Mesendoderm (in vitro differentiated cells): ENCODE measurements around the gene KRT26.
A peak's percentile ranks its signal among the peaks of the same experiment; 100 is the strongest.

Experiments used
- DNase-seq: peaks from one replicate; pipeline ENCODE4 v3.0.0; 2013
- H2AK5ac ChIP-seq: 2 replicates; pipeline ENCODE4 v1.6.1; 2013; ENCODE audit warnings: low read length, inconsistent platforms
- H2BK120ac ChIP-seq: 2 replicates; pipeline ENCODE4 v1.6.1; 2013; ENCODE audit warnings: low read depth, mild to moderate bottlenecking, low read length, moderate library complexity, mixed read lengths
- H2BK15ac ChIP-seq: replicated peaks from 2 replicates; pipeline ENCODE4 v1.6.1; 2013; ENCODE audit warnings: low read depth, mild to moderate bottlenecking, moderate library complexity
- H2BK5ac ChIP-seq: 2 replicates; pipeline ENCODE4 v1.6.1; 2013; ENCODE audit warnings: low read length, inconsistent platforms
- H3K18ac ChIP-seq: 2 replicates; pipeline ENCODE4 v1.6.1; 2013; ENCODE audit warnings: mild to moderate bottlenecking, low read length, mixed read lengths
- H3K23ac ChIP-seq: one replicate; pipeline ENCODE4 v1.6.1; 2013; ENCODE audit warnings: low read length
- H3K27ac ChIP-seq: 2 replicates; pipeline ENCODE4 v1.5.1; 2013; ENCODE audit warnings: low read depth, mild to moderate bottlenecking, inconsistent platforms, low read length, moderate library complexity
- H3K27me3 ChIP-seq: 2 replicates; pipeline ENCODE4 v1.6.1; 2013; ENCODE audit warnings: low read length, control low read depth, mild to moderate bottlenecking, inconsistent platforms; ENCODE audit not compliant: insufficient read depth, poor library complexity
- H3K36me3 ChIP-seq: 2 replicates; pipeline ENCODE4 v1.6.1; 2013; ENCODE audit warnings: low read length, inconsistent platforms; ENCODE audit not compliant: control insufficient read depth, insufficient read depth
- H3K4ac ChIP-seq: one replicate; pipeline ENCODE4 v1.6.1; 2013; ENCODE audit warnings: low read depth, mild to moderate bottlenecking, low read length, moderate library complexity
- H3K4me1 ChIP-seq: 2 replicates; pipeline ENCODE4 v1.6.1; 2013; ENCODE audit warnings: low read depth, low read length, inconsistent platforms; ENCODE audit not compliant: control insufficient read depth
- H3K4me2 ChIP-seq: 2 replicates; pipeline ENCODE4 v1.6.1; 2013; ENCODE audit warnings: low read length
- H3K4me3 ChIP-seq: 2 replicates; pipeline ENCODE4 v1.5.1; 2013; ENCODE audit warnings: mild to moderate bottlenecking, low read length
- H3K56ac ChIP-seq: one replicate; pipeline ENCODE4 v1.6.1; 2013; ENCODE audit warnings: low read length
- H3K79me1 ChIP-seq: 2 replicates; pipeline ENCODE4 v1.6.1; 2013; ENCODE audit warnings: low read length, inconsistent platforms
- H3K79me2 ChIP-seq: 2 replicates; pipeline ENCODE4 v1.6.1; 2013; ENCODE audit warnings: mild to moderate bottlenecking, low read length; ENCODE audit not compliant: control insufficient read depth, insufficient read depth
- H3K9ac ChIP-seq: 2 replicates; pipeline ENCODE4 v1.6.1; 2013; ENCODE audit warnings: low read length, inconsistent platforms
- H4K5ac ChIP-seq: one replicate; pipeline ENCODE4 v1.6.1; 2013; ENCODE audit warnings: low read length
- H4K8ac ChIP-seq: one replicate; pipeline ENCODE4 v1.6.1; 2013; ENCODE audit warnings: low read depth, mild to moderate bottlenecking, control low read depth, low read length, moderate library complexity
- WGBS: extraction: QIAGEN DNeasy Blood & Tissue Kit; methylation state at CpG from one replicate; pipeline ENCODE4 v1.1.7; 2013; ENCODE audit warnings: low lambda C conversion rate, missing lambda C conversion rate; ENCODE audit not compliant: insufficient coverage; ENCODE audit errors: extremely low coverage; 5-methylcytosine and 5-hydroxymethylcytosine counted together

The KRT26 gene

DNA sequence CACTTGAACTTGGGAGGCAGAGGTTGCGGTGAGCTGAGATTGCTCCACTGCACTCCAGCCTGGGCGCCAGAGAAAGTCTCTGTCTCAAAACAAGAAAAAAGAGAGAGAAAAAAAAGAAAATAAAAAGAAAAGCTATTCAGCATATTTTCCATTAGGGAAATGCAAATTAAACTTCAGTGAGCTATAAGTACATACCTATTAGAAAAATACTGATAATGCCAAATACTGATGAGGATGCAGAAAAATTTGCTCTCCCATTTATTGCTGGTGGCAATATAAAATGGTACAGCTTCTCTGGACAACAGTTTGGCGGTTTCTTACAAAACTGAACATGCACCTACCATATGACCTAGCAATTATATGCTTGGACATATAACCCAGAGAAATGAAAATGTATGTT lies 40.6 kb upstream of the KRT26 start:
- Histone ChIP-seq H3K56ac (no peak overlapping the region), H3K9ac (no peak overlapping the region), H2BK5ac (no peak overlapping the region), H3K27me3 (peaks cover 3% of the 10 kb centered on the region), H4K5ac (no peak overlapping the region), H3K79me2 (no peaks in the 10 kb centered on the region), H3K4me2 (no peak overlapping the region), H3K79me1 (no peaks in the 10 kb centered on the region), H3K23ac (no peak overlapping the region), H3K4me3 (no peak overlapping the region), H4K8ac (no peak overlapping the region), H2BK120ac (no peak overlapping the region), H2AK5ac (no peak overlapping the region), H2BK15ac (no peak overlapping the region), H3K4me1 (no peaks in the 10 kb centered on the region), H3K36me3 (peaks cover 1% of the 10 kb centered on the region), H3K27ac (no peak overlapping the region), H3K18ac (no peak overlapping the region), H3K4ac (no peak overlapping the region)
- WGBS, result no CpG with 5 or more reads among the region's 3 CpGs
- DNase-seq, result no peak

DNA sequence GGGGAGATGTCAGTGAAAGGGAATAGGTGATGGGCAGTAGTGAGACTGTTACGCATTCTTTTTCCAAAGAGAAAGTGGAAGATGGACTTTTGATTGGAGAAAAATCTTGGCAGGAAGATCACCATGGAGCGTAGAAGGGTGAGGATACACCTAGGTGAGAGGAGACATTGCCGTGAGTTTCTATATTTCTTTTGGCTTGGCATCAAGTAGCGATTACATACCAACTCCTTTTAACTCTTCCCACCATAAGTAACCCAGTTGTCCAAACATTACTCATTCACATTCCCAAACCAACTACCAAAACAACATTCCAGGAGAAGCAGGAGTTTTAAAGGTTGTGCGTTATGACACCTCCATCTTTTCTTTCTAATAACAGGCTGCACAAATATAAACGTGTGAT lies 38.5 kb upstream of the KRT26 start:
- no peaks in the 10 kb centered on the region for H3K4me1 ChIP-seq
- no peak overlapping the region for H4K8ac ChIP-seq
- no peak overlapping the region for H4K5ac ChIP-seq
- no peaks in the 10 kb centered on the region for H3K79me1 ChIP-seq
- H3K4me3 ChIP-seq, result no peak overlapping the region
- peaks cover 3% of the 10 kb centered on the region for H3K27me3 ChIP-seq
- no peak overlapping the region for H3K4ac ChIP-seq
- H3K23ac ChIP-seq, result no peak overlapping the region
- WGBS, result no CpG with 5 or more reads among the region's 6 CpGs
- no peak overlapping the region for H3K18ac ChIP-seq
- no peak overlapping the region for H2BK15ac ChIP-seq
- no peak overlapping the region for H3K27ac ChIP-seq
- H2BK5ac ChIP-seq, result no peak overlapping the region
- H3K4me2 ChIP-seq, result no peak overlapping the region
- no peak for DNase-seq
- H2BK120ac ChIP-seq, result no peak overlapping the region
- H2AK5ac ChIP-seq, result no peak overlapping the region
- no peaks in the 10 kb centered on the region for H3K79me2 ChIP-seq
- no peak overlapping the region for H3K9ac ChIP-seq
- no peak overlapping the region for H3K56ac ChIP-seq
- no peaks in the 10 kb centered on the region for H3K36me3 ChIP-seq

DNA sequence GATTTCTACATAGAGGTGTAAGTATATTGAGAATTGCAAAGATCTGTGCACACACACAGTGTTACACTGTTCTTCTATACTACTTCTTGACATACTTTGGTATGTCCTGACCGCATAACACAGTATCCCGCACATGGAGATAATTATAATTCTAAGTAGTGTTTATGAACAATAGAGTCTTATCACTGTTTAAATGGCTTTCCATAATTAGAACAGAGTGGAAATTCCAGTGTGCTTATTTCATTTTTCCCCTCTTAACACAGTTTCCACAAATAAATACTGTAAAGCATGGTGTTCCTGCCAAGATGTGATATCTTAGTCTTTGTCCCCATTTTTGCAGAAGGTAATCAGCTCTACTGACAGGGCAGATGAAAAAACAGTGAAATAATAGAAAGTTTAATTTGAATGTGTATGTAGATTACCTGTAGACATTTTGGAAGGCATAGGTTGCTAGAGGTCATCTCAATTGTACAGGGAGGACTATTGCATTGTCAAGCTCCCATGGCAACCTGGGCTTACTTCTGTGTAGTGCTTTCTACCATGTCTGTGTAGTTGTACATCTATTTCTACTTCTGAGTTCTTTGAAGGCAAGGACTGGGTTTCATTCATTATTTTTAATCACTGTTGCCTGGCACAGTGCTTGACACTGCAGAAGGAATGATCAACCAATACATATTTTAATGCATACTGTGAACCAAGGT lies 37.9 kb upstream of the KRT26 start:
- H4K8ac ChIP-seq, result no peak overlapping the region

DNA sequence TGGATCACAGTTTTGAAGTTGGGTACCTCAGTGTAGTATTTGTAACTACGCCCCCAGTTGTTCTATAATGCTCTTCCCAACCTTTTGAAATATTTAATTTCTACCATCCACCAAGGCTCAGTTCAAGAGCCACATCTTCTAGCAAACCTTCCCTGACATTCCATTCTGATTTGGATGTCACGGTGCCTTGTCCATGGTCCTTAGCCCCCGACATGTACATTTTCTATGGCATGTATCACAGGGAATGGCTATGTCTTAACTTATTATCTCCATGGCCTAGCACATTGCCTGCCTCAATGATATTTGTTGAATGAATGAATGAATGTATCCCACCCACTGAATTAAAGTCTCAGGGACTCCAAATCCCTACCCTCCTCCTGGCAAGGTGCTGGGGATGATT lies 34.1 kb upstream of the KRT26 start:
- no peak overlapping the region for H2BK120ac ChIP-seq
- no CpG with 5 or more reads among the region's 3 CpGs for WGBS
- H3K4me3 ChIP-seq, result no peak overlapping the region
- no peaks in the 10 kb centered on the region for H3K79me2 ChIP-seq
- H4K8ac ChIP-seq, result no peak overlapping the region
- H2BK15ac ChIP-seq, result no peak overlapping the region
- H2AK5ac ChIP-seq, result no peak overlapping the region
- H3K79me1 ChIP-seq, result no peaks in the 10 kb centered on the region
- no peaks in the 10 kb centered on the region for H3K4me1 ChIP-seq
- H3K9ac ChIP-seq, result no peak overlapping the region
- no peak for DNase-seq
- H3K27ac ChIP-seq, result no peak overlapping the region
- H3K23ac ChIP-seq, result no peak overlapping the region
- no peak overlapping the region for H3K4ac ChIP-seq
- H3K56ac ChIP-seq, result no peak overlapping the region
- H3K18ac ChIP-seq, result no peak overlapping the region
- no peak overlapping the region for H4K5ac ChIP-seq
- no peak overlapping the region for H3K4me2 ChIP-seq
- peaks cover 4% of the 10 kb centered on the region for H3K27me3 ChIP-seq
- H2BK5ac ChIP-seq, result no peak overlapping the region
- no peaks in the 10 kb centered on the region for H3K36me3 ChIP-seq

More for the DNA sequence above, 37.9 kb upstream of the KRT26 start:
- H2BK120ac ChIP-seq, result no peak overlapping the region
- no peak overlapping the region for H3K18ac ChIP-seq
- no peak overlapping the region for H3K4me2 ChIP-seq
- no peak overlapping the region for H4K5ac ChIP-seq
- no peaks in the 10 kb centered on the region for H3K4me1 ChIP-seq
- H3K27ac ChIP-seq, result no peak overlapping the region
- no peak for DNase-seq
- no peak overlapping the region for H2BK15ac ChIP-seq
- no peaks in the 10 kb centered on the region for H3K79me2 ChIP-seq
- H3K79me1 ChIP-seq, result no peaks in the 10 kb centered on the region
- peaks cover 4% of the 10 kb centered on the region for H3K27me3 ChIP-seq
- no peak overlapping the region for H3K23ac ChIP-seq
- H2BK5ac ChIP-seq, result no peak overlapping the region
- no peaks in the 10 kb centered on the region for H3K36me3 ChIP-seq
- H3K56ac ChIP-seq, result no peak overlapping the region
- H3K4ac ChIP-seq, result no peak overlapping the region
- H3K4me3 ChIP-seq, result no peak overlapping the region
- no peak overlapping the region for H2AK5ac ChIP-seq
- WGBS, result no CpG with 5 or more reads among the region's 2 CpGs
- no peak overlapping the region for H3K9ac ChIP-seq

DNA sequence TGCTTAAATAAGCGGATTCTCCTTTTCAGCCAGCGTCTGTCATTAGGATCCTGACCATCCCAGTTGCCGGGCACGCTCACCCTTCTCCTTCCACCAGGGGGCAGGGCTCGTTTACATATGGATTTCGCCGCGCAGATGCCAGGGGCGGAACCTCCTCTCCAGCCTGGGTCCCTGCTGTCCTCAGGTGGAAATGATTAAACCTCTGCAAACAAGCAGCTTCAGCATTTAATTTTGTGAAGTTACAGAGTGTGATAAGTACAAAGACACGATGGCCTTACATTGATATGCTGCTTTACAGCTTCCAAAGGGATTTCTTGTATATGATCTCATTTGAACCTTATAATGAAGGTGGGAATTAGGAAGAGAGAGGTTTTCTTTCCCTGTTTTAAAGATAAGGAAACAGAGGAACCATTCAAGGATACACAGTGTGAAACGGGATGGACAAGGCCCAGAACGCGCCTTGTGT lies 31.6 kb upstream of the KRT26 start:
- Histone ChIP-seq H2AK5ac (no peak overlapping the region), H2BK15ac (no peak overlapping the region), H3K56ac (no peak overlapping the region), H2BK5ac (no peak overlapping the region), H3K4me2 (no peak overlapping the region), H3K4me1 (no peaks in the 10 kb centered on the region), H3K9ac (no peak overlapping the region), H4K5ac (no peak overlapping the region), H3K27ac (no peak overlapping the region), H3K79me1 (no peaks in the 10 kb centered on the region), H4K8ac (no peak overlapping the region), H3K27me3 (peaks cover 2% of the 10 kb centered on the region), H3K36me3 (no peaks in the 10 kb centered on the region), H3K23ac (no peak overlapping the region), H3K4me3 (no peak overlapping the region), H3K18ac (no peak overlapping the region), H3K79me2 (no peaks in the 10 kb centered on the region), H3K4ac (no peak overlapping the region), H2BK120ac (no peak overlapping the region)
- DNase-seq, result peak; percentile 76
- WGBS, result no CpG with 5 or more reads among the region's 13 CpGs

DNA sequence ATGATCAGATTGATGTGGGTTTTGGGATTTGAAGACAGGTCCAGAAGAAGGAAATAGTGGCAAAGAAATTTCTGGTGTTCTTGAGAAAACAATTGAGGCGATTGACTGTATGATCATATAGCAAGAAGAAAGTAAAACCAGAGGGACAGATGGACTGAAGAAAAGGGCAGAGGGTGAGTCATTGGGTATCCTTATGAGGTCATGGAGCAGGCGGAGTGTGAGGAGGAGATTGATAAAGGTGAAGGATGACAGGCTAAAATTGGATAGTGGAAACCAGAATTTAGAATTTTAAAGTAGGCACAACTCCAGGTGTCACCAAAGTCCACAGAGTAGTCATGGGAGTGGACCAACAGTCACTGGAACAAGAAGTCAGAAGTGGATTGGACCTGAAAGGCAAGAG lies 29.2 kb upstream of the KRT26 start:
- no peak overlapping the region for H2BK15ac ChIP-seq
- H3K79me1 ChIP-seq, result no peaks in the 10 kb centered on the region
- H3K56ac ChIP-seq, result no peak overlapping the region
- no peak overlapping the region for H4K5ac ChIP-seq
- no peak overlapping the region for H3K4me3 ChIP-seq
- no peaks in the 10 kb centered on the region for H3K79me2 ChIP-seq
- H3K4ac ChIP-seq, result no peak overlapping the region
- no peak overlapping the region for H3K23ac ChIP-seq
- H3K36me3 ChIP-seq, result no peaks in the 10 kb centered on the region
- H3K4me2 ChIP-seq, result no peak overlapping the region
- no peaks in the 10 kb centered on the region for H3K4me1 ChIP-seq
- H4K8ac ChIP-seq, result no peak overlapping the region
- H2AK5ac ChIP-seq, result no peak overlapping the region
- H3K27me3 ChIP-seq, result peaks cover 2% of the 10 kb centered on the region
- no peak for DNase-seq
- no peak overlapping the region for H2BK5ac ChIP-seq
- no peak overlapping the region for H3K9ac ChIP-seq
- H3K27ac ChIP-seq, result no peak overlapping the region
- H2BK120ac ChIP-seq, result no peak overlapping the region
- WGBS, result no CpG with 5 or more reads among the region's 2 CpGs
- no peak overlapping the region for H3K18ac ChIP-seq
